GM18520 (cell line): ENCODE measurements around the gene ATG2A.
"Not testable (repeated sequence)": the region's sequence is repeated elsewhere in the genome, so short reads cannot be mapped to it uniquely, and the experiment has no call there.

ENCODE experiments used
- ATAC-seq: cut with Tn5 transposase; IDR thresholded peaks from one replicate; pipeline ENCODE4 v1.9.1; 2021; ENCODE audit not compliant: unreplicated experiment

The ATG2A gene

DNA sequence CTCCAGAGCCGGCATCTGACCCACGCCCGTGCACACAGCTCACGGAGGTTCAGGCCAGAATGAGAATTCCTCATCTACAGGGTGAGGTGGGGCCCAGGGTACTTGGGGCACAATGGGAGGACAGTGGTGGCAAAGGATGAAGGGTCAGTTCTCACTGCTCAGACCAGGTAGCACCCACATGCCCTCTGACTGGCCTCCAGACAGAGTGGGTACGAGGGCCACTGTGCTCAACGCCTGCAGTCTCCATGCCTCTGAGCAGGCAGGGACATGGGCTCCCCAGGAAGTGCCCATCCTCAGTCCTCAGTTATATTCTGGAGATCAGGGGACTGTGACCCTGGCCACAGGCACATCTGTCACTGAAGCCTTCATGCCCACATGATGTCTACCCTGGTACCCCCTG lies 59.5 kb downstream of the ATG2A start:
- ATAC-seq, result no peak

DNA sequence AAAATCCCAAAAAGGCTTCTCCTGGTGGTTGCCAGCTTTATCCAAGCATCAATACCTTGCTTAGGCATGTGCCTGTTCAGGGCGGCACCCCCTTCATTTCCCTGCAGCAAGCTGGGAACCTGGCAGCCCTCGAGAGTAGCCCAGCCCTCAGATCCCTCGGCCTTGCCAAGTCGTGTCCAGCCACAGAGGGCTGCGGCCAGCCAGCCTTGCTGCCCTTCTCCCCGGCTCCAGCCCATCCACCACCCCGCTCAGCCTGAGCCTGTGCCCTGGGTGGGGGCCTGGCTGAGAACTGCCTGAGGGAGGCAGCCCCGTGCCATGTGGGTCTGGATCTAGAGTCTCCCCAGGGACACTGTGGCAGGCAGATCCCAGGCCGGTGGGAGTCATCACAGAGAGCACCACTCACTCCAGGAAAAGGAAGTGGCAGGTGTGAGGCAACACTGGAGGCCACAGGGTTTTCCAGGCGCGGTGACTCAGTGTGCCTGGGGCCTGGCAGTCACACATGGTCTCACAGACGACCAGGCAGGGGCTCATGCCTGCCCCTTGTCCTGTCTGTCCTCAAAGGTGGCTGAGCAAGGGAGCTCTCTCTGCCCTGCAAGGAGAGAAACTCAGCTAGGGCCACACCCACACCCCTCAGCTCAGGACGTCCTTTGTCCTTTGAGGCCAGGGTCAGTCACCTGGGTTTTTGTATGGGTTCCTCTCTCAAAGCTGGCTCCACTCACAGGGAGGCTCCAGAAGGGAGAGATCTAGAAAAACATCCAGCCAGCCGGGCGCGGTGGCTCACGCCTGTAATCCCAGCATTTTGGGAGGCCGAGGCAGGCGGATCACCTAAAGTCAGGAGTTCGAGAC lies 60.4 kb downstream of the ATG2A start:
- ATAC-seq, result no peak

DNA sequence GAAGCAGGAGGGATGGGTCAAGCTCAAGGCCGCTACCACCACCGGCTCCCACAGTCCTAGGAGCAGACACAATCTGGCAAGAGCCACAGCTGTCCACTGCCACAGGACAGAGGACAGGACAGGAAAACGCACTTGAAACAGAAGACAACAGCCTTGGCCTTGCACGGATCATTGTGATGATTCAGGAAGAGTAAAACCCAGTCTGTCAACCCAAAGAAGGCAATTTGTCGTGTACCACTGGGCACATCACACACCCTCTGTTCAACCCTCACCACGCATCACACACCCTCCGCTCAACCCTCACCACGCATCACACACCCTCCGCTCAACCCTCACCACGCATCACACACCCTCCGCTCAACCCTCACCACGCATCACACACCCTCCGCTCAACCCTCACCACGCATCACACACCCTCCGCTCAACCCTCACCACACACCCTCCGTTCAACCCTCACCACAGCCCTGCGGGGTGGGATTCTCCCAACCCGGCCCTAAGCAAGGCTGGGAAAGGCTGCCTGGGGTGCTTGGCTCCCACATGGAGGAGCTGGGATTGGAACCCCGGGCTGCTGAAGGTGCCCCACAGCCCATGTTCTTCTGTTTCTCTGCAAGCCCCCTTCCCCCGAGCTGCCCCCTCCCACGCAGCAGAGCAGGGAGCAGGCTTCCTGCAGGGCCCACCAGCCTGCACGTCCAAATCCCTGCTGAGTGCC lies 61.3 kb downstream of the ATG2A start:
- ATAC-seq, result no peak

DNA sequence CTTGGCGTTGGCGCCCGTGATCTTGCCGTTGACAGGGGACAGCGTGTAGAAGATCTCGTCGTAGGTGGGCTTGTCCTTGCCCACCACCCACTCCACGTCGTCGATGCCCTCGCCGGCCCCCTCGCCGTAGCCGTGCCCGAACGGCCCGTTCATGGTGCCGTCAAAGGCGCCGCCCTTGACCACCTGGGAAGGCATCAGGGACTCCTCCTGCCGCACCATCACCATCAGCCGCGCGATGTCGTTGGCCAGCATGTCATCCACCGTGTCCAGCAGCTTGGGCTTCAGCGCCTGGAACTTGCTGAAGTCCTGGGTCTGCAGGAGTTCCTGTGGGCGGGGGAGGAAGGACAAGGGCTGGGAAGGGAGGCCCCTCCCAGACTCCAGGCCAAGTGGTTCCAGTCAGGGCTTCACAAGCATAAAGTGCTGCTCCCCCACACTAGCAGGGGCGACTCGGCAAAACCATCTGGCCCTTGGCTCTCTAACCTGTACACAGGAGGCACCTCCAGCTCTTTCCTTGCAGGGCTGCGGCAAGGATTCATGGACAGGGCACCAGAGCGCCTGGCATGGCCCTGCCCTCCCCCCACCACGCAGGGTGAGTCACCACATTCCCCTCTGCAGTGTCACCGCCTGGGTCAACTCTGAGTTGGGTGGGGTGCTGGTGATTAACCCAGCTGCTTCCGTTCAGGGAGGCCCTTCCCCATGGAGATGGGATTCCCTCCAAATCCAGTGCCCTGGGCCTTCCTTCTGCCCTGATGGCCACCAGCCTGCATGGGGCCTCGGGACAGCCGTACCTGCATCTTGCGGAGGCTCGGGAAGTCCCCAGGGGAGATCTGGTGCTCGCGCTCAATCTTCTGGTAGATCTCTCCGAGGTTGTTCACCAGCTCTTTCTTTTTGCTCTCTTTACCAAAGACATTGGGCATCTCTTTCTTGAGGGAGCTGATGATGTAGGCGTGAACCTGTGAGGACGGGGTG lies 62.2 kb downstream of the ATG2A start:
- no peak for ATAC-seq

DNA sequence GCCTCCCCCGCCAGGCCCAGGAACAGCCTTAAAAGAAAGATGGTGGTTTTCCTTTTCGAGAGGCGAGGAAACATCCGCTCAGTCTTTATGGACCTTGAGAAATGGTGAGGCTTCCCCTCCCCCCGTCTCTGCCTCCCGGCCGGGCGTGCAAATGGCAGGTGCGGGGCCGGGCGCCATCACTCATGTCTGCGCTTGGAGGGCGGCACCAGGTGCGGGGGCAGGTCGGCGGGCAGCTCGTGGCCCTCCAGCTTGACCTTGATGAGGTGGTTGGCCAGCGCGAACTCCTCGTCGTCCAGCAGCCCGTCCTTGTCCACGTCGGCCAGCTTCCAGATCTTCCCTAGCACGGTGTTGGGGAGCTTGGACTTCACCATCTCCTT lies 62.9 kb downstream of the ATG2A start:
- no peak for ATAC-seq

DNA sequence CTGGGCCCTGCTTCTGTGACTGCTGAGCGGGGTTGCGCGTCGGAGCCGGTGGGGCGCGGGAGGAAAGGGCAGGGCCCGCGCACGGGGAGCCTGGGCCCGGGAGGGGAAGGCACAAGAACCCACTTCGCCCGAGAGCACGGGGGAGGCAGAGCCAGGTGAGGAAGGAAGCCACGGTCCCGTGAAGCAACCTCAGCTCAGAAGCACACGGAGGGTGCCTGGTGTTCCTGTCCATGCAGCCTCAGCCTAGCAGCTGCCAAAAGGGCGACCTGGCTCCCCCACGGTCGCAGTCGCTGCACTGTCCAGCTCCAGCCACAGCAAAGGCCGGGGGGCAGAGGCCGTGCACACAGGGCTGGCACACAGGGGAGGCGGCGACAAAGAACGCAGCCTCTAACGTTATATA lies 63.3 kb downstream of the ATG2A start:
- no peak for ATAC-seq

DNA sequence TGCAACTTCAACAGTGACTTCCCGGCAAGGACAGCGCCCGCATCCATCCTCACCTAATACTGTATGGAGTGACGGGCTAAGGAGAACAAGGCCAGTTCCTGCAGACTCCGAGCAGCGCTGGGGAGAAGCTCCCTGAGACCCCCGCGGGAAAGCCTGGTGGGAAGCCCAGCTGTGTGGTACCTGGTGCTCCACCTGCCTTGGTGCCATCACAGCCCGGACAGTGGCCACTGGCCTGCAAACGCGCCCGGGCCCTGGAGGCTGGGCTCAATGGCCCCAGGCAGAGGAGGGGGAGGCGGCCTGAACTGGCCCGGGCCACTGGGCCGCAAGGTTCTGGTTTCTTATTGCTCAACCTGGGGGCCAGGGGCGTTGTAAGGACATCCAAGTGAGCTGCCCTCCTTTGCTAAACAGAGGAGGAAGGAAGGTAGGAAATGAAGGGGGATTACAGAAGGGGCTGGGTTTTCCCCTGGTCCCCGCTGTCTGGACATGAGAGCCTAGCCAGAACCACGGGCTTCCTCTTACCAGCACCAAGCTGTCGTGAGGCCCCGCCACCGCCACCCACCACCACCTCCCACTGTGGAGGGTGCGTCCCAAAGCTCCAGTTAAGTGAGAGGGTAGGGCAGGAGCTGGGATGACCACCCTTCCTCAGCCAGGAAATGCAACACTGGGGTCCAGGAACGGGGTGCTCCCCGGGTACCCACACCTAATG lies 64.1 kb downstream of the ATG2A start:
- no peak for ATAC-seq

DNA sequence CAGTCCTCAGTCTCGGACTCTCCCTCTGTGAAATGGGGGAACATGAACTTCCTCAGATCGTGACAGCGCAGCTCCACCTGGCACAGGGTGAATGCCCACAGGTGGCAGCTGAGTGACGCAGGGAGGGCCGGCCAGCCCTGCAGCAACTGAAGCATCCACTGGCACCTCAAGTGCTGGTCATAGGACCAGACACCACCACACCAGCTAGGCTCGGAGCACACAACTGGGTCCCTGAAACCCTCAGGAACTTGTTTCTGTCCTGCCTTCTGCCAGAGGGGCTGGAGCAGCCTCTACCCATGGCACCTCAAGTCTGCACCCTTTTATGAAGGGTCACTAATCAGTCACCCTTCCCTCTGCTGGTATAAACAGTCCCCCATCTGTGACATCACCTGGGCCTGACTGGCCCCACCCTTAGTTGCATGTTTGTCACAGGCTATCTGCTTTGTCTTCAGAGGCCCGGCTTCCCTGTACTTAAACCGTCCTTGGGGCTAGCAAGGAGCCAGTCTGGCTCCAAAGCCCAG lies 65.1 kb downstream of the ATG2A start:
- peak; percentile 21 for ATAC-seq

DNA sequence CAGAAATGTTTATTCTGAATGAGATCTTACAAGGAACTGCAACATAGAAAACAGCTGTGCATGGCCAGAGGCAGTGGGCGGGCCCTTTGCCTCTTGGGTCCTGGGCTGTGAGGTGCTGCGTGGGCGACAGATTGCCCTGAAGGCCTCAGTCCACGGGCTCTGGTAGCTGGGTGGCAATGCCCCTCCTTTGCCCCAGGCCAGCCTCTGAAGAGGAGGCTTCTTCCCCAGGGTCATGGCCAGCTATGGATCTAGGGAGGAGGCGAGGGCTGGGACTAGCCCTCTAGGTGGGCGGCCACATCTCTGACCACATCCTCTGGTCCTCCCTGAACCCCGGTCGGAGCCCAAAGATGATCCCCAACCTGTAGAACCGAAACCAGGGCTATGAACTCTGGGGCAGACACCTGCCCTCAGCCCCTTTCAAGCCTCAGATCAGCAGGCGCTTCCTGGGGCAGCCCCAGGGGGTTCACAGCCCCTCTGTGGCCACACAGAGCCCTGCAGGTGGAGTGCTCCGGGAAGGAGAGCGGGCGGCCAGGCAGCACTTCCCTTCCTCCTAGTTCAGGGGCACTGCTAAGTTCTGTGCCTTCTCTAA lies 65.9 kb downstream of the ATG2A start:
- peak; percentile 40 for ATAC-seq

DNA sequence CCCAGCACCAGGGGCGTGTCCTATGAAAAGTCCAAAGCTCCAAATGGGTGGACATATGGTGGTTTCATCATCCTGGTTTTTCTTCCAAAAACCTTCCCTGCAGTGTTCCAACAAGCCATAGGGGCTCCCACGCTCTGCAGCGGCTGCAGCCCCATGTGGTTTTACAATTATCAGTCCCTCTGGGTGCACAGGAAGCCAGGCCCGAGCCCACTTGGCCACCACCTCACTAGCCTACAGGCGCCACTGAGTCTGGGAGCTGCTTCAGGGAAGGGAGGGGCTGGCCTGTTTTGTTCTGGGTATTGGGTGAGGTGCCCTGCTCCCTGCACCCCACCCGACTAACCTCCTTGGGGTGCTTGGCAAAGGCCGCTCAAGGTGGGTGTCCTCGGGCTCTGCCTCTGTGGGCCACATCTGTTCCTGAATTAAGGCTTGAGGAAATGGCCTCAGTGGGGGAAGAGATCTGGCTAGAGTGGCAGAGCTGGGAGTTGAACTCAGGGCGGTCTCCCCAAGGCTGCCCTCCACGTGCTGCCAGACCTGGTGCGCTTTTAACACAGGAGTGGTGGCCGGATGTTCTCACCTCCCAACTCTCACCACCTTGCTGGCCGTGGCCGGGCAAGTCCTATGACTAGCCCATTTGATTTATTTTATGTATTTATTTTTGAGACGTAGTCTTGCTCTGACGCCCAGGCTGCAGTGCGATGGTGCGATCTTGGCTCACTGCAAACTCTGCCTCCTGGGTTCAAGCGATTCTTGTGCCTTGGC lies 67.2 kb downstream of the ATG2A start:
- ATAC-seq, result no peak

DNA sequence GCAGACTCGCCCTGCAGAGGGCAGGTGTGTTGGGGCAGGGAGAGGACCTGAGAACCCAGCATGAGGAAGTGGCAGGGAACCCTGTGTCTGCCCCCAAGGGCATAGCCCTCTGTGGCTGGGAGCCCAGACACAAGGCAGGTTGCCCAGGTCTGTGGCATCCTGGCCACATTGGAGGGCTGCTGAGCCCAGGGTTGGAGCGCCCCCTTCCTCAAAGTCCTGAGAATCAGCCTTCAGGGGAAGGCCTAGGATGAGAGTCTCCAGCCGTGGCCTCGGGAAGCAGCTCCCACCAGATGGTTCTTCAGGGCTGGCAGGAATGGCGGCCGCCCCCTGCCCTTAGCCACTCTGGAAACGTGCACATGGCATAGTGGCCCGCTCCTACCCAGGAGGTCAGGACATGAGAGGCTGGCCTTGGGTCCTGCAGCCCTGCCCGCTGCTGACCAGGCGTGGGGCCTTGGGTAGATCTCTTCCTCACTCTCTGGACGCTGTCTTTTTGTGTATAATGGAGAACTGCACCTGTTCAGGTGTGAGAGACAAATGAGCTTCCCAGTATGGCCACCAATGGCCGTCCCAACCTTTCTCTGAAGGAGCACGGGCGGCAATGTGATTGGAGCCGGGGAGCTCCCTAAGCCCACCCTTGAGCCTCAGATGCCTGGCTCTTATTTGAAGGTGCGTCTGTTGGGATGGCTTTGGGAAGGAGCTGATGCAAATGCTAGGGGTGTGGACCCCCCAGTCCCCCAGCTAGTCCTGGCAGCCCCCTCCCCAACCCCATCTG lies 68.0 kb downstream of the ATG2A start:
- no peak for ATAC-seq

DNA sequence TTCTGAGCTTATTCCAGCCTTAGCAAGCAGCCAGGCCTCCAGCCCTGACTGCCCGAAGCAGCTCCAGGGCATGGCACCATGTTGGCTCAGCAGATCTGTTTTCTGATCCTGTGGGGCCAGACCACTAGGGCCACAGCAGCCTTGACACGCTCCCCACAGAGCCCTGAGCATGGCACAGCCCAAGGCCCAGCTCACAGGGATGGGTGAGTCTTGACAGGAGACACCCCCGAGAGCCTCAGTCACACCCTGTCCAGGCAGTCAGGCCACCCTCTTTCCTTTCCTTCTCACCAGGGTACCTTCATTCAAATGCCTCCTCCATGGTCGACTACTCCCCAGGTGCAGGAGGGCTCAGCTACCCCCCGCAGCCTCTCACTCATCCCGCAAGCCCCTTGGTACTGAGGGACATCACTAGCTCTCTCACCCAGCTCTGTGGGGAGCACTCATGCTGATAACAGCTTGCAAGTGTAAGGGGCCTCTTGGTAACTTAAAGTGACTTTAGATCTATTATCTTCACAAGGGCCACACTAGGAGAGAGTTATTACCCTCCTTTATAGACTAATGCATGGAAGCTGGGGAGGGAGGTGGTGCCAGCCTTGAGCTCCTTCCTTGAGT lies 68.7 kb downstream of the ATG2A start:
- no peak for ATAC-seq

DNA sequence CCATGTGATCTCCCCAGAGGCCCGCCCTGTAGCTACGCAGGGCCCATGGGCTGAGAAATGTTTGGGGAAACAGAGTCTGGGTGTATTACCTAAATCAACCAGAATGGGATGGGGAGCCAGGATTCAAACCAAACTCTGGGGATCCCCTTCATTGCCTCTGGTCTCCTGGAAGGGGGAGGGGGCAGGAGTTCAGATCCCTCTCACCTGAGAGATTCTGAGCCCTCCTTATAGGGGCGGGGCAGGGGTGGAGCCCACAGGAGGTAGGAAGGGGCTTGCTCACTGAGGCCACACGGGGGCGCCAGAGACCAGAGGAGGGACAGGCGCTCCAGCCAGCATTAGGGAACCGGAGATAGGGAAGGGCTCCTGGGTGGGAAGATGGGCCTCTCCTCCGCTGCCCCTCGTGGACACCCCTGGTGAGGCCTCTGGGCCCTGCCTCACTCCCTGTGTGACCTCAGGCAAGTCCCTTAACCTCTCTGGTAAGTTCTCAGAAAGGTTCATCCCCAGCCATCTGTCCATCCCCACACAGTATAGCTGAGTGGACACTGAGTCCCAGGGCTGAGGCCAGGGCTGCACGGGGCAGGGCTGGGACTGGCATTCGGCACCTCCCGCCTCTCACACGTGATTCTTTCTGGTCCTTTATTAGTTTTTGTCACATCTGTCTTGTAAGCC lies 69.9 kb downstream of the ATG2A start:
- ATAC-seq, result no peak

DNA sequence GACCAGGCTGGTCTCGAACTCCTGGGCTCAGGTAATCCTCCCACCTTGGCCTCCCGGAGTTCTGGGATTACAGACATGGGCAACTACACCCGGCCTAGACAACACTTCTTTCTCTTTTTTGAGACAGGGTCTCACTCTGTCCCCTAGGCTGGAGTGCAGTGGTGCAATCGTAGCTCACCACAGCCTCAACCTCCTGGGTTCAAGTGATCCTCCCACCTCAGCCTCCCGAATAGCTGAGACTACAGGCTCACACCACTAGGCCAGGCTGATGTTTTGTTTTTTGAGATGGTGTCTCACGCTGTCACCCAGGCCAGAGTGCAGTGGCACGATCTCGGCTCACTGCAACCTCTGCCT lies 71.3 kb downstream of the ATG2A start:
- not testable (repeated sequence) for ATAC-seq

DNA sequence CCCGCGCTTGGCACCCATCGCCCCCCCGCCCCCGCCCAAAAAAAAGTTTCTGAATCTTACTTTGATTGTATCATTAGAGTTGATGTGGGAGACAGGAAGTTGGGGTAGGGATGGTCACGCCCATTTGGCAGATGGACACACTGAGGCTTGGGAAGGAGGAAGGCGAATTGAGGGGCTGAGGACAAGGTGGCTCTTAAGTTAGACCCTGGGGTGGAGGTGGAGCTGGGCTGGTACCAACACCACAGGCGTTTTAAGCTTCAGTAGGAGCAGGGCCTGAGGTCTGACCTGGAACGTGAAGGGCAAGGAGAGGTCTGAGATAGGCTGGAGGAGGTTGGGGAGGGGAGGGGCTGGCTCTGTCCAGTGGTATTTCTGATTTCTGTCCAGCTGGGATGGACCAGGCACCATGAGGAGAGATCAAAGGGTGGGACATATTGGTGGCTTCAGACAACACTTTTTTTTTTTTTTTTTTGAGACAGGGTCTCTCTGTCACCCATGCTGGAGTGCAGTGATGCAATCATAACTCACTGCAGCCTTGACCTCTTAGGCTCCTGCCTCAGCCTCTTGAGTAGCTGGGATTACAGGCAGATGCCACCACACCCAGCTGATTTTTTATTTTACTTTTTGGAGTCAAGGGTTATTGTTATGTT lies 71.8 kb downstream of the ATG2A start:
- ATAC-seq, result no peak
